NCI-H128 (cell line): ENCODE results near the gene PAGR1.
A peak's percentile ranks its signal among the peaks of the same experiment; 100 is the strongest.
"Not testable (repeated sequence)": the region's sequence is repeated elsewhere in the genome, so short reads cannot be mapped to it uniquely, and the experiment has no call there.

Experiments used
- DNase-seq: peaks from one replicate; lab custom pipeline; 2025; ENCODE audit not compliant: unreplicated experiment; lab: John Stamatoyannopoulos, UW

The PAGR1 gene

DNA sequence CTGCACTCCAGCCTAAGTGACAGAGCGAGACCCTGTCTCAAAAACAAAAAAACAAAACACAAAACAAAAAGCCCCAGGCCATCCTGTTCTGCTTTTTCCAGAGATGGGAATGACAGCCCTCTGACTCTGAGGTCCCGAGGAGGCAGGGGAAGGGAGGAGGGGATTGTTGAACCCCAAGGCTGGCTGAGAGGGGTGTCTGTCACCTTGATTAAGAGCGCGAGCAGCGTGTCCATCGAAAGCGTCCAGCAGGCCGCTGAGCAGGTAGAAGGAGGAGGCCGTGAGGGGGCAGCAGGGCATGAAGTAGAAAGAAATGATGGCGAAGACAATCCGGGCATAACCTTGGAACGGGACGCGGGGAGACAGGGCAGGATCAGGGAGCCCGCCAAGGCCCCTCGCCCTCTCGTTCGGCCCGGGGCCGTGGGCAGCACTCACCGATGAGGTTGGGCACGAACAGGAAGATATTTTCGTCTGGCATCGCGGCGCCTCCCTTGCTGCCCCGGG lies 46.5 kb downstream of the PAGR1 start:
- DNase-seq = no peak

DNA sequence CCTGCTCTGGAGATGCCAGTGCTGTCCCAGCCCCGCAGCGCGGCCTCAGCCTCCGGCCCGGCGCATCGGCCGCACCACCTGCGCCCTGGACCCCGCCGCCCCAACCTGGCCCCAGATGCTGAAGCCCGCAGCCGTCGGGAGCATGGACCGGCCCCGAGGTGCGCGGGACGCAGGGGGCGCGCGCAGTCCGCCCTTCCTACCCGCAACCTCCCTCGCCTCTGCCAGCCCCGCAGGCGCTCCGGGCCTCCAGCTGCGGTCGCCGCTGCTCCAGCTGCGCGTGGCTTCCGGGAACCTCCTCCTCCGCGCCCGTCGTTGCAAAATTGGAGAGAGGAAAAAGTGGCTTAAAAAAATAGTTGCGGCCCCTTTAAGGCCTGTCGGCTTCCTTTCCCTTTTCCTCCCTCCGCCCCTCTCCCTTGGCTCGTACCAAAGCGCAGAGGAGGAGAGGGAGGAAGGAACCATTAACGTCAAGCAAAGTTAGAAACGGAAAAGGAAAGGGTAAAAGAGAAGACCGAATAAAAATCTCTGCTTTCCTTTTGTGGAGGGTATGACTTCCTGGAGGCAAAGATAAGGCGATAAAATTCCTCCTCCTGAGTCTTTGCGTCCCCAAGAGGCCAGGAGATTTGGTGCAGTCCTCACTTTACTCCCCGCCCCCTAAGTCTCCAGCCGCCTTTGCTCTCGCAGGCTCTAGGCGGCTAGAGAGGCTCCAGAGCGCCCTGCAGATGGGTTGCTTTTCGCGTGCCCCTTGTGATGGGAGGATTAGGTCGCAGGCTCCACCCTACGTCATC lies 47.1 kb downstream of the PAGR1 start, which contains the start of gene CDIPT:
CDIPT (minus strand) TSS at position 343 of the 785 bp plus-strand sequence. CDS start 369 bp downstream, outside the sequence.
- peak; percentile 94 for DNase-seq

DNA sequence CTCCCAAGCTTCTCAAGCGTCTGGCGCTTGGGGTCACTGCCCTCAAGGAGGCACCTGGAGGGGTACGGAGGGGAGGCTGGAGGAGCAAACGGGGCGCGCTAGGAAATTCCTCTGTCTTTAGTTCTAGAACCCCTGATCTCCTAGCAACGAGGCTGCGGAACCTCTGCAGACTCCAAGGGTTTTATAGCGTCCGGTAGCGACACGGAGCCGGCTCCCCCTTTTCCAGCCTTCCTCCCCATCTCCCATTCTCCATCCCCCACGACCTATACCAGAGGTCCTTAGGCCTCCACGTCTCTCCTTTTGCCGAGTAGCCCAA lies 47.7 kb downstream of the PAGR1 start:
- DNase-seq = no peak

- no peak for DNase-seq
Measured at GRCh38 chr16:29864205-29864604, 48.3 kb downstream of the PAGR1 start.

GRCh38 chr16:29868396-29869009 lies 52.6 kb downstream of the PAGR1 start:
- no peak for DNase-seq

- DNase-seq = not testable (repeated sequence)
Measured at GRCh38 chr16:29869067-29869466, 53.1 kb downstream of the PAGR1 start.
